Measurements from ENCODE around the gene STAT6.

Gene STAT6

GRCh38 chr12:57146092-57146491 lies 34.9 kb upstream of the STAT6 start:
- DNase-seq, result no peak

GRCh38 chr12:57145460-57146059 lies 34.4 kb upstream of the STAT6 start:
- no peak for DNase-seq

DNA sequence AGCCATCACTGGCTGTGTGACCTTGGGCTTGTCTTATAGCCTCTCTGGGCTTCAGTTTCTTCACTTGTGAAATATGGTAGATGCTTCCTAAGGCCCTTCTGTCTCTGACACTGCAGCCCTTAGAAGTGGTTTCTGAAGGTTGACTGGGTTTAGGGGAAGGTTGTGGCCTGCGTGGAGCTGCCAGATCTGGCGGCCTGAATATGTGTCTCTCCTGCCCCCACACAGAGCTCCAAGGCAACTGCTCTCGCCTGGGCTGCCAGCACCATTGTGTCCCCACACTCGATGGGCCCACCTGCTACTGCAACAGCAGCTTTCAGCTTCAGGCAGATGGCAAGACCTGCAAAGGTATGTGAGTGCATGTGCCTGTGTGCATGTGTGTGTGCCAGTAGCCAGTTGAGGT lies 32.3 kb upstream of the STAT6 start:
- no peak for DNase-seq

DNA sequence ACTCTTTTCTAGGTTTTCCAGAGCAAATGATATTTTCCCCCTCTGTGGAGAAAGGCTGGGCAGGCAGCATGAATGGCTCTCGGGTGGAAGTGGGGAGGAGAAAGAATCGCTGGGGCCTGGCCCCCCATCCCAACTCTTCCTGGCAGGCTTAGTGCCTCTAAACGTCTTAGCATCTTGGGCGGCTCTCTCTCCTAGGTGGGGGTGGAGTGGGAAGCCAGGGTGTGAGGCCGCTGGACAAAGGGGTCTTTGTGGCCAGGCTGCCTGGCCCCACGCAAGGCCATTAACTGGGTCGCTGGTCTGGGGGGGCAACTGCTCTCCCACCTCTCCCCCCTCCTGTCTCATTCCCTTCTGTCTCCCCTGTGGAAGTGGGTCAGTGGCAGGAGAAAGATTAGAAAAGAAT lies 31.6 kb upstream of the STAT6 start:
- no peak for DNase-seq

DNA sequence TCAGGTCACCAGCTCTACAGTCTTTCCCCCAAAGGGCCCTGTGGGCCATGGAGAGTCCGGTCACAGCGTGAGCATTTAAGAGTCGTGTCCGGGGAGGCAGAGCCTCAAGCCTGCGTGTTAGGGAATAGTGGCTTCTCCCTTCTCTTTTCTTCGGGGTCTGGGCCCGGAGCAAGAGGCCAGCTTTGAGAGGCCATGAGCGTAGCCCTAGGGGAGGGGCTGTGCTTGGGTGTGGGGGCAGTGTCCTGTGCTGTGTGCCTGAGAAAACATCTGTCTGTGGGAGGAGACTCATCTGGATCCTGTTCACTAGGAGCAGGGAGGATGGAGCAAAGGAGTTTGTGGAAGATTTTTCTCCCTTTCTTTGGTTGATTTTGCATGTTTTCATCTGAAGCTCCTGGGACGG lies 31.0 kb upstream of the STAT6 start:
- no peak for DNase-seq

GRCh38 chr12:57141249-57141648 lies 30.1 kb upstream of the STAT6 start:
- DNase-seq, result no peak

GRCh38 chr12:57139796-57140649 lies 28.9 kb upstream of the STAT6 start:
- DNase-seq, result no peak

DNA sequence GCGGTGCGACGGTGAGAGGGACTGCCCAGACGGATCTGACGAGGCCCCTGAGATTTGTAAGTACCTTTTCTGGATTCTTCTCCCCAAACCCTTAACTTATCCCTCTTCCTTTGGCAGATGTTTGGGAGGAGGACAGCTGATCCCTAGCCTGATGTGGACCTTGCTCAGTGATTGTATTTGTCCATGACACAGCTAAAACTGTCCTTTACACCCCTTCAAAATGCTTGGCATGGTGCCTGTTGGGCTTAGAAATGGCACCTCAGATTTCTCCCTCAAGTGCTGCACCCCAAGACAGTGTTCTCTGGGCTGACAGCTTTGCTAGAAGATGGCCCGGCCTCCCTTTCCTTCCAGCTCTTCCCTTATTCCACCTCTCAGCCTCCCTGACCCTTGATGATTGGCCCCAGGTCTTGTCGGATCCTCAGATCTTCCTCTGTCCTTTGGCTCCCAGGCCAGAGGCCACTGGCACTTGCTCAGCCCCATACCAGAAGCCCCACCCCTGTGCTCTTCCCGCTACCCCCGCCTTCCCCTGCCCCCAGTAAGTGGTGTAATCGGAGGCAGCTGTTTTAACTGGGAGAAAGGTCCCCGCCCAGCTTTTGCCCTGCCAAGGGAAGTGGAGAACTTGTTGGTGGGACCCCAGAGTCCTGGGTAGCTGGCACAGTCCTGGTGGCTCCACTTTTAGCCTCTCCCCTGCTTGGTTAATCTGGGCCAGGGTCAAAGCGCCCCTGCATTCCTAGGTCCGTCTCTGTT lies 27.5 kb upstream of the STAT6 start:
- DNase-seq, result no peak

GRCh38 chr12:57135527-57136326 lies 24.6 kb upstream of the STAT6 start:
- DNase-seq, result no peak

GRCh38 chr12:57134949-57135348 lies 23.8 kb upstream of the STAT6 start:
- no peak for DNase-seq

GRCh38 chr12:57133916-57134315 lies 22.8 kb upstream of the STAT6 start:
- no peak for DNase-seq

GRCh38 chr12:57133013-57133569 lies 21.9 kb upstream of the STAT6 start:
- DNase-seq, result no peak

DNA sequence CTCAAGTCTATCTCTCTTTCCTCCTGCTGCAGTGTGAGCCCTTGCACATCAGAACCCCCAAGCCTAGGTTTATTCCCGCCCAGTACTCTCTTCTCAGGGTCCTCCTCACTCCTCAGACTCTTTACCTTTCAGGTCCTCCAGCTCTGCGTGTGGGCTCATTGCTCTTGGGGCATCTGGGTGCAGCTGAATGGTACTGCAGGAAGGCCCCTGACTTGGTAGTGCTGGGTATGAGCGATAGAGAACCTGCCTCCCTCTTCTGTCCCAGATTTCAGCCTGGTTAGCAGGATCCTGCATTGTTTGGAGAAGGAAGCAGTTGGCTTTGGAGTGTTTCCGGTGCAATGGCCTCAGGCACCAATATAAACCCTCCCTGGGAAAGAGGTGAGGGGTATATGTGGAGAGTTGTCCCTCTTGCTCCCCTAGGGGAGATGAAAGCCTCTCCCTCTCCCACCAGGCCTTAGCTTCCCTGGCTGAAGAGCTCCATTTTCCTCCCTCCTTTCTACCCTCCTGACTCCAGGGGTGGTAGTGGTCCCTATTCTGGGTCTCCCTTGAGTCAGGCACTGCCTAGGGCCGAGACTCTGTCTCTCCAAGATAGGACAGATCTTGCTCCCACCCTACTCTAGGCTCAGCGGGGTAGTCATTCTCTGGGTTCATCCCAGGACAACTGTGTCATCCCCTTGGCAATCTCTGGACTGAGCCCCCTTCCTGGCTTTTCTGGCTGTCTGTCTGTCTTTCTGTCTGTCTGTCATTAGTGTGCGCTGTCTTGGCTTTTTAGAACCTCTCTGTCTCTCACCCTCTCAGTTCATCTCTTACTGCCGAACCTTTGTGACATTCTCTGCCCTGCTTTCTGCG lies 21.0 kb upstream of the STAT6 start:
- DNase-seq, result no peak

DNA sequence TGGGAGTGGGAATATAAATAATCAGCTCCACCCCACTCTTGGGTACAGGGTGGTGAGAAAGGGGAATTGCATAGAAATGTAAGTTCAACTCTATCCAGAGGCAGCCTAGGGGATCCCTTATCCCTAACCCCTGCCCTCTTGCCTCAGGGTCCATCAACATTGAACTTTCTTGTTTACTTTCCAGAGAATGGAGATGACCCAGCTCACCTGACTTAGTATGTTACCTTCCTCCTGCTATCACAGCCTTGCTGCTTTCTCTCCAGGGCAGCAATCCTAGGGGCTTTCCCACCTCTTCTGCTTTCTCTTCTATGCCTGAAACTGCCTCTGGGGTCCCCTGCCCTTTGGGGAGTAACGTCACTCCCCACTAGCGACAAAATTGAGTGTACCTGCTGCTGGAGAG lies 19.8 kb upstream of the STAT6 start:
- no peak for DNase-seq

- no peak for DNase-seq
Observed at GRCh38 chr12:57129889-57130288, 18.7 kb upstream of the STAT6 start.

- DNase-seq, result no peak
Observed at GRCh38 chr12:57129321-57129842, 18.2 kb upstream of the STAT6 start.

DNA sequence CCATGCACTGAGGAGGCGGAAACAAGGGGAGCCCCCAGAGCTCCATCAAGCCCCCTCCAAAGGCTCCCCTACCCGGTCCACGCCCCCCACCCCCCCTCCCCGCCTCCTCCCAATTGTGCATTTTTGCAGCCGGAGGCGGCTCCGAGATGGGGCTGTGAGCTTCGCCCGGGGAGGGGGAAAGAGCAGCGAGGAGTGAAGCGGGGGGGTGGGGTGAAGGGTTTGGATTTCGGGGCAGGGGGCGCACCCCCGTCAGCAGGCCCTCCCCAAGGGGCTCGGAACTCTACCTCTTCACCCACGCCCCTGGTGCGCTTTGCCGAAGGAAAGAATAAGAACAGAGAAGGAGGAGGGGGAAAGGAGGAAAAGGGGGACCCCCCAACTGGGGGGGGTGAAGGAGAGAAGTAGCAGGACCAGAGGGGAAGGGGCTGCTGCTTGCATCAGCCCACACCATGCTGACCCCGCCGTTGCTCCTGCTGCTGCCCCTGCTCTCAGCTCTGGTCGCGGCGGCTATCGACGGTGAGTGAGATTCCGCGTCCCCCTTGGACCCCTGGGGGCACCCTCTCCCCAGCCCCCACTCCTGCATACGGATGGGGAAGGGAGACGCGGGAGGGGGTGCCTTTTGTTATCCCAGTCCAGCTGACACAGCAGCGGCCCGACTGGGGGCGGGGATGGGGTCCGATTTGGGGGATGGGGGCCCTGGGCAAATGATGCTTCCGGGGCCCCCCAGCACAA lies 17.5 kb upstream of the STAT6 start:
- no peak for DNase-seq

GRCh38 chr12:57127726-57128518 lies 16.8 kb upstream of the STAT6 start, which contains the start of gene LRP1:
TSS of gene LRP1 (plus strand) at chr12:57128483. CDS start at chr12:57128965, 482 bp downstream.
- DNase-seq, result peak; percentile 39

DNA sequence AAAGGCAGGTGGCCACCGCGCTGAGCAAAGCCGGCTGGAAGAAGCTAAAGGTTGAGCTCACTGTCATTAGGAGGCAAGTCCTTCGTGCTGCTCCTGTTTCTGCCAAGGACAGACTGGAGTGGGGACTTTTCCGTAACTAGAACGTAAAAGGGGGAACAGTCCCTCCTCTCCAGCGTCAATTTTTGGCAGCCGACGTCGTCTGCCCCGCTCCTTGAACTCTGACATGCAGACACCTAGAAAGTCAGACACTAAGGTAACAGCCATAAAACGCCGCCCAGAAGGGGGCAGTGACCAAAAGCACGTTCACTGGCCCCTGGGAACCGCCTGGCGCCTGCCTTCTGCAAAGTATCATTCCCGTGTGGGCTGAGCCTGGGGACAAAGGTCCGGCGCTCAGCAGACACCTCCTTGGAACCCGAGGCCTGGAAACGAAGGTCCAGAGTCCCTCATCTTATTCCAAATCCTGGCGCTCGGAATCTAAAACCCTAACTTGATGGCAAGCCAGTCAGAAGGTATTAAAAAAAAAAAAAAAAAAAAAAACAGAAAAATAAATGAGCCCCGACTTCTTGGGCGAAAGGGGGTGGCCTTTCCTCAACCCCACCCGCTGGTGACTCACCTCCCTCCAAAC lies 16.1 kb upstream of the STAT6 start:
- no peak for DNase-seq
